RCC 7860 (cell line): ENCODE measurements around the gene SRP14.
"Not testable (repeated sequence)": the region's sequence is repeated elsewhere in the genome, so short reads cannot be mapped to it uniquely, and the experiment has no call there.

Experiments used
- DNase-seq: peaks from one replicate; pipeline ENCODE4 v3.0.0-alpha.2; 2015; ENCODE audit warnings: low spot score
- FAIRE-seq: peaks from 2 replicates; lab custom pipeline; 2012; peaks lifted over from hg19 to GRCh38; lab: Jason Lieb, UNC

SRP14 gene

DNA sequence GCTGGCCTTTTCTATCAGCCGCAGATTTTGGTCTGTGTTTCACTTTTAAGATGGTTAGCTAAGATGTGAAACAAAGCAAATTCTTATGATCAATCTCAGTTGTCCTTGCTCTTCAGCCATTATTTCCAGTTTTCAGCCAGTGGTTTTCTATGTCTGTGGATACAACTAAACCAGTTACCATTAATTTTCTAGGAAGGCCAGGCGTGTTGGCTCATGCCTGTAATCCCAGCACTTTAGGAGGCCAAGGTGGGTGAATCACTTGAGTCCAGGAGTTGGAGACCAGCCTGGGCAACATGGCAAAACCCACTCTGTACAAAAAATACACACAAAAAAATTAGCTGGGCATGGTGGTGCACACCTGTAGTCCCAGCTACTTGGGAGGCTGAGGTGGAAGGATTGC lies 42.8 kb downstream of the SRP14 start:
- FAIRE-seq, DNase-seq: not testable (repeated sequence)

DNA sequence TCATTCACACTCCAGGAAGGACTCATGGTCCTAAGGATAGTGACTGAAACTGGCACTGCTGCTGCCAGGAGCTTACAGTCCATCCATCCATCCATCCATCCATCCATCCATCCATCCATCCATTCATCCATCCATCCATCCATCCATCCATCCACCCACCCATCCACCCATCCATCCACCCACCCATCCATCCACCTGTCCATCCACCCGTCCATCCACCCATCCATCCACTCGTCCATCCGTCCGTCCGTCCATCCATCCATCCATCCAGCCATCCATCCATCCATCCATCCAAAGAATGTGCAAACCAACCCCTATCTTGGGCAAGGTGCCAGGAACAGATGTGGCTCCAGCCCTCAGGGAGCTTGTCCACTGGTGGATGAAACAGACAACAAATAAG lies 46.0 kb downstream of the SRP14 start:
- not testable (repeated sequence) for DNase-seq, FAIRE-seq

DNA sequence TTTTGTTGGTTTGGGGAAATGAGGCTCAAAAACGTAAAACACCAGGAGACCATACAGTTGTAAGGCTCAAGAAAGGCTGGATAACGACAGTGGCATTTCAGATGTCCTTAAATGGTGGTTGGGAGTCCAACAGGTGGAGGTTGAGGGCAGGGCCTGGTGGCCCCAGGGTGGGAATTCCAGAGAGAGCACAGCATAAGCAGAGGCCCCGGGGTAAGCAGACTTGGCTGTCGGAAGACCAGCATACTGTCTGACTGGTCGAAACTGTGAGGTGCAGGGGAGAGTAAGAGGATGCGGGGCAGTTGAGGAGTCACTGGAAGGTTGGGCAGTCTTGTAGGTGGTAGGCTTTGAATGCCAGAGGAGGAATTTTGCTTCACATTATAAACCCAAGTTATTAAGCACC lies 48.3 kb downstream of the SRP14 start:
- FAIRE-seq (no peak), DNase-seq (no peak)

DNA sequence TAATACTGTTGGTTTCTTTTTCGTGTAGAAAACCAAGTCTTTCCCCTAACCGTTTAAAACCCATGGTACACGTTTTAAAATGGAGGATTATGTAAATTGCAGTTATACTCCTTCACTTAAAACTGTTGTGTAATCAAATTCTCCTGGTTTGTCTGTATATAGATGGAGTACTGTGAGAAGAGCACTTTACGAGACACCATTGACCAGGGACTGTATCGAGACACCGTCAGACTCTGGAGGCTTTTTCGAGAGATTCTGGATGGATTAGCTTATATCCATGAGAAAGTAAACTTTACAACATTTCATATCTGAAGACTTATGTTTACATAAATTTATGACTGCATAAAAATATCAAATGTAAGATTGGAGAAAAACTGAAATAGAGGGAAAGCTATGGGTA lies 51.2 kb downstream of the SRP14 start:
- no peak for FAIRE-seq
- DNase-seq: no peak
